ENCODE measurements around the gene COPG2. TPM values are rescaled to one million over a fixed set of nuclear protein-coding genes. Genes with fewer than 3 reads are reported as not detected.

The COPG2 gene
- total RNA-seq, 1 experiment from 2014 or later = 77.7 TPM

DNA sequence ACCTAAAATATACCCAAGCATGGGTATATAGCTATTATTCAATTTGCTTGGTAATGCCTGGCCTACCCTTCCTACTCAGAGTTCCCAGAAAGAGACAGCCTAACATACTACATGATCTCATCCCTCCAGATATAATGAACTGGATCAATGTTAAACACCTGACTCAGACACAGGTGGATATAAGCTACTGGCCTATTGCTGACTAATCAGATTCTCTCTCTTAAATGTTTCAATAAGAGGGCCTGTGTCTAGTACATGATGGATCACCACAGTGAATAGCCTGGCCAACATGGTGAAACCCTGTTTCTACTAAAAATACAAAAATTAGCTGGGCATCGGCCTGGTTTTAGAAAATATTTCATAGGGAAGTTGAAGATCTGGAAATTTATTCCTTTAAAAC, 54.1 kb downstream of the COPG2 start:
- H3K79me1 ChIP-seq (ENCODE audit: insufficient read depth, low read depth, low read length, poor library complexity, severe bottlenecking) = no peaks in the 10 kb centered on the region
- no peak overlapping the region for H3K14ac ChIP-seq (ENCODE audit: insufficient read depth, low read length)
- Mint-ChIP-seq H3K36me3 (ENCODE audit: insufficient read depth in 1 of 3, low read depth in 3 of 3) (peaks cover 38 to 73% (median 73%) of the 10 kb centered on the region in 3 experiments), H3K27ac (no peak overlapping the region), H3K4me3 (no peak overlapping the region), H3K4me1 (no peaks in the 10 kb centered on the region), H3K9me3 (no peaks in the 10 kb centered on the region; a peak in 2 of 5 replicates), H3K27me3 (ENCODE audit: low read depth) (no peaks in the 10 kb centered on the region)
- H3K56ac ChIP-seq (ENCODE audit: insufficient read length, low read depth, low read length) = no peak overlapping the region
- no peak overlapping the region for H3K4me2 ChIP-seq (ENCODE audit: insufficient read depth, insufficient read length, low read length)
- H3K27ac ChIP-seq (ENCODE audit: insufficient read length, low read depth, low read length) = no peak overlapping the region
- H3K79me2 ChIP-seq (ENCODE audit: insufficient read depth, low read length) = no peaks in the 10 kb centered on the region
- H3K23me2 ChIP-seq (ENCODE audit: insufficient read length, low read depth, low read length, poor library complexity, severe bottlenecking) = no peaks in the 10 kb centered on the region
- no peaks in the 10 kb centered on the region for H3K9me3 ChIP-seq (ENCODE audit: control insufficient read depth, low read depth, low read length)
- no peak overlapping the region for H2BK12ac ChIP-seq (ENCODE audit: insufficient read length, low read depth, low read length)
- no peak overlapping the region for H4K91ac ChIP-seq (ENCODE audit: insufficient read length, low read depth, low read length)
- no peak overlapping the region for H3K4ac ChIP-seq (ENCODE audit: low read depth, low read length)
- H2BK20ac ChIP-seq (ENCODE audit: low read depth, low read length, poor library complexity, severe bottlenecking) = no peak overlapping the region
- no peak overlapping the region for H4K5ac ChIP-seq (ENCODE audit: insufficient read length, low read depth, low read length)
- no peaks in the 10 kb centered on the region for H4K20me1 ChIP-seq (ENCODE audit: control insufficient read depth, insufficient read depth, insufficient read length)
- no peak overlapping the region for H2AFZ ChIP-seq (ENCODE audit: low read length)
- H3K9ac ChIP-seq (ENCODE audit: extremely low read depth, insufficient read length, low read length) = no peak overlapping the region
- H3K23ac ChIP-seq (ENCODE audit: insufficient read length, low read depth, low read length) = no peak overlapping the region
- no peak for DNase-seq
- no peak overlapping the region for H3K18ac ChIP-seq (ENCODE audit: insufficient read length, low read depth, low read length)
- no peaks in the 10 kb centered on the region for H3K4me1 ChIP-seq (ENCODE audit: insufficient read depth, low read length)
- H3T11ph ChIP-seq (ENCODE audit: low read length) = no peak overlapping the region
- no peak overlapping the region for H4K8ac ChIP-seq (replicated peaks; ENCODE audit: insufficient read length, low read depth, low read length)
- H2AK5ac ChIP-seq (ENCODE audit: insufficient read length, low read length) = no peak overlapping the region
- no peak overlapping the region for H2BK120ac ChIP-seq (ENCODE audit: low read depth, low read length, poor library complexity, severe bottlenecking)
- TF ChIP-seq, protein P1, sequence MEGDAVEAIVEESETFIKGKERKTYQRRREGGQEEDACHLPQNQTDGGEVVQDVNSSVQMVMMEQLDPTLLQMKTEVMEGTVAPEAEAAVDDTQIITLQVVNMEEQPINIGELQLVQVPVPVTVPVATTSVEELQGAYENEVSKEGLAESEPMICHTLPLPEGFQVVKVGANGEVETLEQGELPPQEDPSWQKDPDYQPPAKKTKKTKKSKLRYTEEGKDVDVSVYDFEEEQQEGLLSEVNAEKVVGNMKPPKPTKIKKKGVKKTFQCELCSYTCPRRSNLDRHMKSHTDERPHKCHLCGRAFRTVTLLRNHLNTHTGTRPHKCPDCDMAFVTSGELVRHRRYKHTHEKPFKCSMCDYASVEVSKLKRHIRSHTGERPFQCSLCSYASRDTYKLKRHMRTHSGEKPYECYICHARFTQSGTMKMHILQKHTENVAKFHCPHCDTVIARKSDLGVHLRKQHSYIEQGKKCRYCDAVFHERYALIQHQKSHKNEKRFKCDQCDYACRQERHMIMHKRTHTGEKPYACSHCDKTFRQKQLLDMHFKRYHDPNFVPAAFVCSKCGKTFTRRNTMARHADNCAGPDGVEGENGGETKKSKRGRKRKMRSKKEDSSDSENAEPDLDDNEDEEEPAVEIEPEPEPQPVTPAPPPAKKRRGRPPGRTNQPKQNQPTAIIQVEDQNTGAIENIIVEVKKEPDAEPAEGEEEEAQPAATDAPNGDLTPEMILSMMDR (conservative IDR thresholded peaks at IDR 0.05) = no peak
- no peaks in the 10 kb centered on the region for H3K27me3 ChIP-seq (ENCODE audit: insufficient read depth, low read length)
- WGBS (ENCODE audit: extremely low coverage, insufficient read length, low lambda C conversion rate) = no CpG with 5 or more reads among the region's 1 CpG
- no peak overlapping the region for H2BK5ac ChIP-seq (ENCODE audit: insufficient read length, low read length)
- no peak overlapping the region for H2BK15ac ChIP-seq (ENCODE audit: low read depth, low read length)
